MM.1S (cell line): ENCODE results near the gene ZNF557.

Experiments used
- DNase-seq: peaks from one replicate; pipeline ENCODE4 v3.0.0-alpha.2; 2015
- H2AFZ ChIP-seq: fragments of 300-600 bp; sonication (generic); 2 replicates; pipeline ENCODE4 v1.6.0; 2016; ENCODE audit warnings: antibody characterized with exemption, low read length
- H3F3A ChIP-seq: fragments of 300-600 bp; sonication (generic); 2 replicates; pipeline ENCODE4 v1.6.1; 2016; ENCODE audit warnings: mild to moderate bottlenecking, antibody characterized with exemption, low read length, moderate library complexity, mixed read lengths; ENCODE audit not compliant: insufficient read depth
- H3K27ac ChIP-seq: fragments of 300-600 bp; sonication (generic); 2 replicates; pipeline ENCODE4 v1.5.1; 2016; ENCODE audit warnings: mild to moderate bottlenecking, low read length
- H3K27me3 ChIP-seq: fragments of 300-600 bp; sonication (generic); replicated peaks from 2 replicates; pipeline ENCODE4 v1.6.0; 2016; ENCODE audit warnings: low read length; ENCODE audit not compliant: insufficient read depth
- H3K36me3 ChIP-seq: fragments of 300-600 bp; sonication (generic); replicated peaks from 2 replicates; pipeline ENCODE4 v1.6.1; 2016; ENCODE audit warnings: mild to moderate bottlenecking, low read length, mixed read lengths; ENCODE audit not compliant: insufficient read depth
- H3K4me1 ChIP-seq: fragments of 300-600 bp; sonication (generic); 2 replicates; pipeline ENCODE4 v1.6.1; 2016; ENCODE audit warnings: low read length, mixed read lengths
- H3K4me2 ChIP-seq: fragments of 300-600 bp; sonication (generic); 2 replicates; pipeline ENCODE4 v1.6.0; 2016; ENCODE audit warnings: low read depth, low read length
- H3K4me3 ChIP-seq: fragments of 300-600 bp; sonication (generic); 2 replicates; pipeline ENCODE4 v1.5.1; 2016; ENCODE audit warnings: low read length, mixed read lengths
- H3K79me2 ChIP-seq: fragments of 300-600 bp; sonication (generic); 2 replicates; pipeline ENCODE4 v1.6.1; 2016; ENCODE audit warnings: mixed run types, low read length, mixed read lengths
- H3K9ac ChIP-seq: fragments of 300-600 bp; sonication (generic); 2 replicates; pipeline ENCODE4 v1.6.1; 2016; ENCODE audit warnings: low read length, mixed read lengths
- H3K9me2 ChIP-seq: fragments of 300-600 bp; sonication (generic); replicated peaks from 2 replicates; pipeline ENCODE4 v1.6.1; 2016; ENCODE audit warnings: mild to moderate bottlenecking, low read length, mixed read lengths; ENCODE audit not compliant: insufficient read depth
- H3K9me3 ChIP-seq: fragments of 300-600 bp; sonication (generic); replicated peaks from 2 replicates; pipeline ENCODE4 v1.6.1; 2016; ENCODE audit warnings: mild to moderate bottlenecking, low read length, mixed read lengths; ENCODE audit not compliant: insufficient read depth
- H4K20me1 ChIP-seq: fragments of 300-600 bp; sonication (generic); 2 replicates; pipeline ENCODE4 v1.6.1; 2016; ENCODE audit warnings: mild to moderate bottlenecking, low read length, moderate library complexity, mixed read lengths; ENCODE audit not compliant: insufficient read depth
- EZH2 ChIP-seq: fragments of 300-600 bp; sonication (generic); optimal IDR thresholded peaks from 2 replicates; pipeline ENCODE3; 2017; ENCODE audit warnings: low read depth, mild to moderate bottlenecking, antibody characterized with exemption, low read length, mixed read lengths
- EZH2phosphoT487 ChIP-seq: fragments of 300-600 bp; sonication (generic); IDR thresholded peaks from 2 replicates; pipeline ENCODE4 v1.6.1; 2018; ENCODE audit warnings: antibody characterized with exemption, low read length
- TF ChIP-seq, protein P1 (sequence below): fragments of 300-600 bp; sonication (generic); IDR thresholded peaks from 2 replicates; pipeline ENCODE4 v1.5.1; 2016; ENCODE audit warnings: antibody characterized with exemption, low read length, mixed read lengths

Gene ZNF557

DNA sequence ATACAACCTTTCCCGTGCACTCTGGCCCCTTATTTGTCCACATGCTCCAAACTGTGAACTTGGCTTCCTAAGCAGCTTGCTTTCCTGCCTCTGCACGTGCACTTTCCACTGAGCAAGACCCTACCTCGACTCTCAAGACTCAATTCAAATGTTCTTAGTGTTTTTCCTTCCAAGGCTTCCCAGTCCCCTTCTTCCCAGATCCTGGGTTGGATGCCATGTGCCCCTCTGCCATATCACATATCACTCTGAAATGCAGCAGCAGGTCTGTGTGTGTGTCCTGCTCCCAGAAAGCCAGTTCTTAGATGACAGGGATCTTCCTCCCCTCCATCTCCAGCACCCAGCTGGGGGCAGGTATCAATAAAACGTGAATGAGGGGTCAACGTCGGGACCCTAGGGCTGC is 3.0 kb downstream of the ZNF557 start:
- Histone ChIP-seq H3K9me2 (no peaks in the 10 kb centered on the region), H3K4me2 (no peak overlapping the region), H4K20me1 (no peaks in the 10 kb centered on the region), H3F3A (0 out of 2 replicates have a peak, but pooled peaks cover 6% of the 10 kb centered on the region), H3K9me3 (no peaks in the 10 kb centered on the region), H2AFZ (no peak overlapping the region), H3K4me3 (no peak overlapping the region), H3K27ac (no peak overlapping the region), H3K9ac (no peak overlapping the region), H3K36me3 (peaks cover 42% of the 10 kb centered on the region), H3K79me2 (peaks cover 20% of the 10 kb centered on the region), H3K4me1 (peaks cover 4% of the 10 kb centered on the region; the same call in 1 of the 2 replicates), H3K27me3 (no peaks in the 10 kb centered on the region)
- no peak for DNase-seq
- TF ChIP-seq EZH2phosphoT487 (no peak), EZH2 (no peak)
- TF ChIP-seq, protein P1, sequence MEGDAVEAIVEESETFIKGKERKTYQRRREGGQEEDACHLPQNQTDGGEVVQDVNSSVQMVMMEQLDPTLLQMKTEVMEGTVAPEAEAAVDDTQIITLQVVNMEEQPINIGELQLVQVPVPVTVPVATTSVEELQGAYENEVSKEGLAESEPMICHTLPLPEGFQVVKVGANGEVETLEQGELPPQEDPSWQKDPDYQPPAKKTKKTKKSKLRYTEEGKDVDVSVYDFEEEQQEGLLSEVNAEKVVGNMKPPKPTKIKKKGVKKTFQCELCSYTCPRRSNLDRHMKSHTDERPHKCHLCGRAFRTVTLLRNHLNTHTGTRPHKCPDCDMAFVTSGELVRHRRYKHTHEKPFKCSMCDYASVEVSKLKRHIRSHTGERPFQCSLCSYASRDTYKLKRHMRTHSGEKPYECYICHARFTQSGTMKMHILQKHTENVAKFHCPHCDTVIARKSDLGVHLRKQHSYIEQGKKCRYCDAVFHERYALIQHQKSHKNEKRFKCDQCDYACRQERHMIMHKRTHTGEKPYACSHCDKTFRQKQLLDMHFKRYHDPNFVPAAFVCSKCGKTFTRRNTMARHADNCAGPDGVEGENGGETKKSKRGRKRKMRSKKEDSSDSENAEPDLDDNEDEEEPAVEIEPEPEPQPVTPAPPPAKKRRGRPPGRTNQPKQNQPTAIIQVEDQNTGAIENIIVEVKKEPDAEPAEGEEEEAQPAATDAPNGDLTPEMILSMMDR: no peak

DNA sequence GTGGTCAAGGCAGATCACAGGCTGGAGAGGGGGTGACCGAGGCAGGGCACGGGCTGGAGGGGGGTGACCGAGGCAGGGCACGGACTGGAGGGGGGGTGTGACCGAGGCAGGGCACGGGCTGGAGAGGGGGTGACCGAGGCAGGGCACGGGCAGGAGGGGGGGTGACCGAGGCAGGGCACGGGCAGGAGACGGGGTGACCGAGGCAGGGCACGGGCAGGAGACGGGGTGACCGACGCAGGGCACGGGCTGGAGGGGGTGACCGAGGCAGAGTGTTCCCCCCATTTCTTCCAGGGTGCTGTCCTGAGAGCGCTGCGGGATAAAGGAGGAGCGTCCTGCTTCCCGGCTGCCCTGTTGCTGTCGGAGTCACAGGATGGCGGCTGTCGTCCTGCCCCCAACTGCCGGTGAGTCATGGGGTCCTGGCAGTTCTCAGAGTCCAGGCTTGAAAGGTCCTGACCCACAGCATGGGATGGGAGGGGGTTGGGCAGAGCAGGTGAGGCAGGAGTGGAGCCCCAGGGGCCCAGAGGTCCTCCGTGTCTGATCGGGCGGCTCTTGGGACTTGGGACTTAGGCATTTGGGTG is 5.3 kb downstream of the ZNF557 start:
- no peaks in the 10 kb centered on the region for H3K27me3 ChIP-seq
- H3K4me2 ChIP-seq: no peak overlapping the region
- no peaks in the 10 kb centered on the region for H3K9me2 ChIP-seq
- H3K9ac ChIP-seq: no peak overlapping the region
- DNase-seq: no peak
- peaks cover 62% of the 10 kb centered on the region for H3K36me3 ChIP-seq
- TF ChIP-seq EZH2phosphoT487: no peak
- TF ChIP-seq EZH2: no peak
- TF ChIP-seq, protein P1: no peak
- H3K9me3 ChIP-seq: no peaks in the 10 kb centered on the region
- no peak overlapping the region for H3K4me3 ChIP-seq
- 0 out of 2 replicates have a peak, but pooled peaks cover 4% of the 10 kb centered on the region for H3F3A ChIP-seq
- peaks cover 17% of the 10 kb centered on the region for H3K79me2 ChIP-seq
- H3K4me1 ChIP-seq: peaks cover 4% of the 10 kb centered on the region; the same call in 1 of the 2 replicates
- no peaks in the 10 kb centered on the region for H4K20me1 ChIP-seq
- no peak overlapping the region for H2AFZ ChIP-seq
- no peak overlapping the region for H3K27ac ChIP-seq

DNA sequence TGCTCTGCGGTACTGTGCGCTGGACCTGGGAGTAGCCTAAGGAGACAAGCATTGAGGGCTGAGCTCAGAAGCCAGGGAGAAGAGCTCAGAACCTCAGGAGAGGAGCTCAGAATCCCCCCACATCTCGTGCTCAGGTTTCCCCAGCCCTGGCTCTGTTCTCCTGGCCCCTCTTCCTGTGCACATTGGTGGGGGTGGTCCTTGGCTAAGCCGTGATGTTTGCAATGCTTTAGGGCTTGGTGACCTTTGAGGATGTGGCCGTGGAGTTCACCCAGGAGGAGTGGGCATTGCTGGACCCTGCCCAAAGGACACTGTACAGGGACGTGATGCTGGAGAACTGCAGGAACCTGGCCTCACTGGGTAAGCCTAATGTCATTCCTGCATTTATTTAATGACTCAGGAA is 6.6 kb downstream of the ZNF557 start:
- H3K4me1 ChIP-seq: no peaks in the 10 kb centered on the region
- no peaks in the 10 kb centered on the region for H3K9me2 ChIP-seq
- no peak for DNase-seq
- H3K36me3 ChIP-seq: peaks cover 74% of the 10 kb centered on the region
- no peak overlapping the region for H3K4me2 ChIP-seq
- H3K9ac ChIP-seq: no peak overlapping the region
- H3K9me3 ChIP-seq: no peaks in the 10 kb centered on the region
- no peaks in the 10 kb centered on the region for H3F3A ChIP-seq
- H3K27ac ChIP-seq: no peak overlapping the region
- peaks cover 3% of the 10 kb centered on the region; the same call in 1 of the 2 replicates for H3K79me2 ChIP-seq
- no peaks in the 10 kb centered on the region for H3K27me3 ChIP-seq
- TF ChIP-seq EZH2phosphoT487: no peak
- TF ChIP-seq EZH2: no peak
- TF ChIP-seq, protein P1: no peak
- no peak overlapping the region for H3K4me3 ChIP-seq
- no peak overlapping the region for H2AFZ ChIP-seq
- no peaks in the 10 kb centered on the region for H4K20me1 ChIP-seq
